Hematopoietic multipotent progenitor cell treated with erythropoietin and hydrocortisone succinate and interleukin-3 and kit ligand, for 8 days (in vitro differentiated cells): ENCODE measurements around the gene EXTL1.

Experiments
- DNase-seq: peaks from one replicate; pipeline ENCODE4 v3.0.0-alpha.2; 2015

The EXTL1 gene

GRCh38 chr1:26025517-26025916 is 3.9 kb downstream of the EXTL1 start:
- DNase-seq = no peak

DNA sequence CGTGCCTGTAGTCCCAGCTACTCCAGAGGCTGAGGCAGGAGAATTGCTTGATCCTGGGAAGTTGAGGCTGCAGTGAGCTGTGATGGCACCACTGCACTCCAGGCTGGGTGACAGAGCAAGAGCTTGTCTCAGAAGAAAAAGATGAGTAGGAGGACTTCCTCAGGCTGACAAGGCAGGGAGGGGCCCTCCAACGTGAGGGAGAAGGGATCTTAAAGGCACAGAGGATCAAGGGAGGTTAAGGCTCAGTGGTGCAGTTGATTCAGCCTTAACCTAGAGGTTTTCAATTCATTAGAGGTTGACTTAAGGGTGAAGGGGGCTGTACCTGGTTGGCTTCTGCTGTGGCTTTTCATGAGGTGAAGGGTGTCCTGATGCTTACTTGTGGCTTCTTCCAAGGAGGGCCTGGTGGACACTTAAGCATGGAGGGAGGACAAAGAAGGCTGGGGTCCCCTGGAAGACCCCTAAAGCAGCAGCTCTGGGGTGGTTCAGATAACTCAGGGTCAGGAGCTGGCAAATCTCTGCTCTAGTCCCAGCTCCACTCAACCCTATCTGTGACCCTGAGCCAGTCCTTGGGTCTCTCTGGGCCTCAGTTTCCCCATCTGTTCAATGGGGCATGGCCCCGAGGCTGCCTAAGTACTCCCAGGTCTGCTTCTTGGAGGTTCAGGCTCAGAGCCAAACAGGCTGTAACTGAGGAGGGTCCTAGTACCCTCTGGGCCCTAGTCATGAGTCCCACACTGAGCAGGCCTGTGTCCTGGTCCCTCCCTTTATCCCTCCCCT is 6.3 kb downstream of the EXTL1 start:
- DNase-seq = no peak

DNA sequence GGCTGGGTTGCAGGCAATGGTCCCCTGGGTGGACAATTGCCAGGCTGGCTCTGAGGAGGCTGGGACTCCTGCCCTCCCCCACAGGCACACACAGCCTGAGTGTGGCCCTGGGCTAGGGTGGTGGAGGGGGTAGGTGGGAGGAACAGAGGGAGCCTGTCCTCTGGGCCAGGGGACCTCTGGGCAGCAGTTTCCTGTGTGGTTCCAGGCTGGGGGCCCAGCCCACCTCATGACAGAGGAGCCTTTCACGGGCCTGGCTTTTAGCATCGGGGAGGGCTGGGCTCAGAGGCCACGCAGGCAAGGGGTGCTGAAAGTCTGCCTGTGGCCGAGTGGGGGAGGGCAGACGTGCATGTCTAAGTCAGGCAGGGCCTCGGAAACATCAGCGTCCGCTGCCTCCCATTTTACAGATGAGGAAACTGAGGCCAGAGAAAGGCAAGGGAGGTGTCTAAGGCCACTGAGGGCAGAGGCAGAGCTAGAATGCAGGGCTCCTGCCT is 7.0 kb downstream of the EXTL1 start:
- no peak for DNase-seq

- DNase-seq = no peak
Measured at GRCh38 chr1:26029054-26029863, 7.7 kb downstream of the EXTL1 start.

DNA sequence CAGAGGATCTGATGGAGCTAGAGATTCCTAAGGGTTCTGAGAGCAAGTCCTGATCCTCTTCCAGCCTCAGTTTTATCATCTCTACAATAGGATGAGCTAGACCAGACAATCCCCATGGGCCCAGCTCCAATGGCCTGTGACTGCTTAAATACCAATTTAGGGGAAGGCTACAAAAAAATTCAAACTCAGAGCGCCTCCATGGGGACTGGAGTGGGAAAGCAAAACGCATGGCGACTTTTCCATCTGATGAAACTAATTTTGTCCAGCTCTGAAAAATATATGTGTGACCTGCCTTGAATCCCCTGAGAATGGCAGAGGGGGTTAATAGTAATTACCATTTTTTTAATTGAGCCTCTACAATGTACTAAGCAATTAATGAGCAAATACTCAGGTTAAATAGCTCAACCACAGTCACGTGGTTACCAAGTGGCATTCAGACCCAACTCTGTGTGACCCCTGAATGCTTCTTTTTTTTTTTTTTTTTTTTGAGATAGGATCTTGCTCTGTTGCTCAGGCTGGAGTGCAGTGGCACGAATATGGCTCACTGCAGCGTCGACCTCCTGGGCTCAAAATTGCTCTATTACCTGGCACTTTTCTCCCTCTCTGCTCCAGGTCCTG is 8.4 kb downstream of the EXTL1 start:
- DNase-seq = peak; percentile 24

- DNase-seq = no peak
Measured at GRCh38 chr1:26031196-26031595, 9.6 kb downstream of the EXTL1 start.

DNA sequence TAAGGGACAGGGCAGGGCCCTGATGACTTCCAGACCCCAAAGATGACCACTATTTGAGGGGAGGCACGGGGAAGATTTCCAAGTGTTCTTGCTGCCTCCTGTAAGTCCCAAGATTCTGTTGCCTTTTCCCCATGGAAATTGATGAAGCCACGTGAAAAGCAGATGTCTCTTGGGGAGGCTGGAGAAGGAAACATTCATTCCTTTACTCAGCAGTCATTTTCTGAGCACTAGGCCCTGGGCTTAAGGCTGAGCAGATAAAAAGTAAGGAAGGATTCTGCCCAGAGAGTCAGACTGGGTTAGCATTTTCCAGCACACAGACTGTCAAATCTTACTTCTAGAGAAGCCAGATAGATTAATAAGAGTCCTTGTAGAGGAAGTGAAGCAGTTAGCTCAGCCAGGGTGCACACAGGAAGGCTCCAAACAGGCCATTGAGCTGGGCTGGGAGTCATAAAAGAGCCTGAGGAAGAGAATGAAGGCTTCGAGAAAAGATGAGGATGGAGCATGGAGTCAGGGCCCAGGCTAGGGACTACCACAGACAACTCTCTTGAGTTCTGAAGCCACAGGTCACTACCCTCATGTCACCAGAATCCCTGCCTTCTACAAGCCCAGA is 10.1 kb downstream of the EXTL1 start:
- DNase-seq = no peak

- no peak for DNase-seq
Measured at GRCh38 chr1:26032656-26033357, 11.2 kb downstream of the EXTL1 start.

DNA sequence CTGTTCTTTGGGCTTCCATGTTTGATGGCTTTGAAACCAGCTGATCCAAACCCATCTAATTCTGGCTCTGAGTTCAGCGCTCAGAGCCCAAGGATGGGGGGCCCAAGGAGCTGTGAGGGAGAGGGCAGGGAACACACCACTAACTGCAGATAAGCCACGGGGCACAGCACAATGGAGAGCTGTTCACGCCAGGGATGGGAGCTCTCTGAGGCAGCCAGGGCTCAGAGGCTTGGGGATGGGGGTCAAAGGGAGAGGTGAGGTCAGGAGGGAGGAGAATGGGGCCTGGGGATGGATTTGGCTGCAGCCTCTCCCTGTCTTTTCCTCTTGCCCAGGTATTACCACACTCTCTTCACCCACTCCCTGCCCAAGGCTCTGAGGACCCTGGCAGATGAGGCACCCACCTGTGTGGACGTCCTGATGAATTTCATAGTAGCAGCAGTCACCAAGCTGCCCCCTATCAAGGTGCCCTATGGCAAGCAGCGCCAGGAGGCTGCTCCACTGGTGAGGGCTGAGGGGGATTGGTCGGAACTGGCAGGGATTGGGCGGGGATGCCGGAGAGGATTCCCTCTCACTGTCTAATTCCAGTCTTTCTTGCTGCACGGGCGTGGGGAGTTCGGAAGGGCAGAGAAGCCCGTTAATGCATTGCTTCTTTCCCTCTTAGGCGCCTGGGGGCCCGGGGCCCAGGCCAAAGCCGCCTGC is 13.1 kb downstream of the EXTL1 start:
- peak; percentile 9 for DNase-seq

- DNase-seq = peak; percentile 93
Measured at GRCh38 chr1:26035203-26035958, 13.8 kb downstream of the EXTL1 start.

- DNase-seq = peak; percentile 66
Measured at GRCh38 chr1:26035959-26036755, 14.6 kb downstream of the EXTL1 start.

DNA sequence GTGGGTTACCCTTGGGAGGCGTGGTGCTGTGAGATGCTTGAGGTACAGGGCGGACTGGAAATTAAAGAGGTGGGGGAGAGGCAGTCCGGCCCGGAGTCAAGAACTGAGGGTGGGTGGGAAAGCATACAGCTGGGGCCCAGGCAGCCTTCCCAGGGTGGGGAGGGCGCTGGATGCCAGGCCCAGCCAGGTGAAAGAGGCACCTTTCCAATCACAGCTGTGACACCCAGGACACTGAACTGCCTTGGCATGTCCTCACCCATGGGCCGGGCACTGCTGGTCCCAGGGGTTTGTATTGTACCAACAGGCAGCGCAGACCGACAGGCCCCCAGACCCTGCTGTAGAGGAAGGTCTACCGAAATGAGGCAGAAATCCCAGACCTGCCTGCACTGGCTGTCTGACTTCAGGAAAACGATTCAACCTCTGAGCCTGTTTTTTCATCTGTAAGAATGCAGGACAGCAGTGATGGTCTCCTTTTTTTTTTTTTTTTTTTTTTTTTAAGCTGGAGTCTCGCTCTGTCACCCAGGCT is 15.2 kb downstream of the EXTL1 start:
- DNase-seq = no peak

GRCh38 chr1:26037904-26038303 is 16.3 kb downstream of the EXTL1 start:
- DNase-seq = no peak

GRCh38 chr1:26038477-26038876 is 16.9 kb downstream of the EXTL1 start:
- no peak for DNase-seq

DNA sequence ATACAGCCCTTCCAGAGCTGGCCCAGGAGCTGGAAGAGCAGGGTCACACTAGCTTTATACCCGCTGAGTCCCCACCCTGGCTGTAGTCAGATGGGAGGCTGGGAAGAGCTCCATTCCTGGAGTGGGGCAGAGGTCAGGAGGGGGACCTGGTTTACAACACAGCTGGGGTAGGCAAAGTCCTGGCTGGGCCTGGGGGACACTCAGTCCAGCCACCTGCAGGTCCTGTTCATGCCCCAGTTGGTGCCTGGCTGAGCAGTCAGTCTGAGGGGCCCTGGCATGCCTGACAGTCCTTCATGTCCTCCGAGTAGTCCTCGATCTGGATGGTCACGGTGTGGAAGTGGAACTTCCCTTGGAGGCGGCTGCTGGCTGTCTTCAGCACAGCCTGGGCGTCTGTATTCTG is 17.3 kb downstream of the EXTL1 start:
- no peak for DNase-seq

GRCh38 chr1:26041401-26041800 is 19.8 kb downstream of the EXTL1 start:
- no peak for DNase-seq

- DNase-seq = no peak
Measured at GRCh38 chr1:26041978-26042377, 20.4 kb downstream of the EXTL1 start.

DNA sequence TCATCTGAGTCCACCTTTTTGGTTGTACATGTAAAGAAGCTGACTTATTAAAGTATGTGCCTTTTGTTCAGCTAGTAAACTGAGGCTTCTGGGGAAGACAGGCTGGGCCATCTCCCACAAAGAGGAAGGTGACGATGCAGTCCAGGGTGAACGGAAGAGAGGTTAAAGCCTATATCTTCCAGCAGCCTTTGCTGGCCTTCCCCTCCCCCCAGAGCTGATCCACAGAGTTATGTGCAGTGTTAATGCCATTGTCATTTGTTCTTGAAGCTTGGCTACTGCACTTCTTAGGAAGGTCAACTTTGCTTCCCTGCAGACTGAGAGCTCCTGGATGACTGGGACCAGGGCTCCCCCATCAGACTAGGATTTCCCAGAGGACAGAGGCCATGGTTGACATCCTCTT is 22.2 kb downstream of the EXTL1 start:
- no peak for DNase-seq

DNA sequence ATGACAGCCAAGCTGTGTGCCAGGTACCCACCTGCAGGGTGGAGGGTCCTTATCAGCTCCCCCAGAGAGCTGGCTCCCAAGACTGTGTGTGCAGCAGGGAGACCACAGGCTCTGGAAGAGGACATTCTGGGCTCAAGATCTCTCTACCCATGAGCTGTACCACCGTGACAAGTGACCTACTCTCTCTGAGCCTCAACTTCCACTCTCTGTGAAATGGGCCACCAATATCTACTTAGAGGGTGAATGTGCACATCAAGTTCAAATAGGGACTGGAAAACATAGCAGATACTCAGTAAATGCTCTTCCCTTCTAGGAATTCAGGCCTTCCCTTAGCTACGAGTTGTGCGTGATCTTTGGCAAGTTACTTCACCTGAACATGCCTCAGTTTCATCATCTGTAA is 22.8 kb downstream of the EXTL1 start:
- no peak for DNase-seq
